ENCODE data around the gene SAFB.

The SAFB gene

DNA sequence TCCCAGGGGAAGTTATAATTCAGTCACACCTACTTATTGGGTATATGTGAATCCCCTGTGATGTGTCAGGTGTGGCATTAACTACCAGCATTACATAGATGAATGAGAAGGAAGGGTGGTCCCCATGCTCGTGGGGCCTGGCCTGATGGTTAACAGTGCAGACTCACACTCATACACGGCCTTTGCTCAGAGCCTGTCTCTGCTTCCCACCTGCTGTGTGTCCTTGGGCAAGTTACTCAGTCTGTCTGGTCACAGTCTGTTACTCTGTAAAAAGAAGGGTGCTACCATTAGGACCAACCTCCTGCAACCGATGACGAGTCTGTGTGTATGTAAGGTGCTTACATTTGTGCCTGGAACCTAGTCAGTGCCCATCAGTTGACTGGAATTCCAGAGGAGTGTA, 23.8 kb downstream of the SAFB start:
- no peak overlapping the region for H3K27ac ChIP-seq (ENCODE audit: low read length)
- no peak overlapping the region for H3K4me3 ChIP-seq (ENCODE audit: low read length)
- no peaks in the 10 kb centered on the region for H3K27me3 ChIP-seq (ENCODE audit: low read depth, low read length)
- H3K36me3 ChIP-seq (replicated peaks; ENCODE audit: low read depth, low read length), result peaks cover 88% of the 10 kb centered on the region
- H3K4me1 ChIP-seq (ENCODE audit: low read length), result no peaks in the 10 kb centered on the region
- peaks cover 86% of the 10 kb centered on the region for H3K79me2 ChIP-seq (ENCODE audit: low read length)
- no peaks in the 10 kb centered on the region for H3K9me3 ChIP-seq (ENCODE audit: insufficient read depth, low read length)
- no peak overlapping the region for H3K9ac ChIP-seq (ENCODE audit: low read length)
- H4K20me1 ChIP-seq (ENCODE audit: insufficient read depth, low read length), result peaks cover 60% of the 10 kb centered on the region
- TF ChIP-seq, protein P1, sequence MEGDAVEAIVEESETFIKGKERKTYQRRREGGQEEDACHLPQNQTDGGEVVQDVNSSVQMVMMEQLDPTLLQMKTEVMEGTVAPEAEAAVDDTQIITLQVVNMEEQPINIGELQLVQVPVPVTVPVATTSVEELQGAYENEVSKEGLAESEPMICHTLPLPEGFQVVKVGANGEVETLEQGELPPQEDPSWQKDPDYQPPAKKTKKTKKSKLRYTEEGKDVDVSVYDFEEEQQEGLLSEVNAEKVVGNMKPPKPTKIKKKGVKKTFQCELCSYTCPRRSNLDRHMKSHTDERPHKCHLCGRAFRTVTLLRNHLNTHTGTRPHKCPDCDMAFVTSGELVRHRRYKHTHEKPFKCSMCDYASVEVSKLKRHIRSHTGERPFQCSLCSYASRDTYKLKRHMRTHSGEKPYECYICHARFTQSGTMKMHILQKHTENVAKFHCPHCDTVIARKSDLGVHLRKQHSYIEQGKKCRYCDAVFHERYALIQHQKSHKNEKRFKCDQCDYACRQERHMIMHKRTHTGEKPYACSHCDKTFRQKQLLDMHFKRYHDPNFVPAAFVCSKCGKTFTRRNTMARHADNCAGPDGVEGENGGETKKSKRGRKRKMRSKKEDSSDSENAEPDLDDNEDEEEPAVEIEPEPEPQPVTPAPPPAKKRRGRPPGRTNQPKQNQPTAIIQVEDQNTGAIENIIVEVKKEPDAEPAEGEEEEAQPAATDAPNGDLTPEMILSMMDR (IDR thresholded peaks at IDR 0.05; ENCODE audit: low read depth, low read length), result no peak
- no peak for TF ChIP-seq EZH2phosphoT487 (IDR thresholded peaks at IDR 0.05; ENCODE audit: low read depth)
- H2AFZ ChIP-seq (ENCODE audit: low read depth, low read length), result no peak overlapping the region
- no peak overlapping the region for H3K4me2 ChIP-seq (ENCODE audit: low read length)

DNA sequence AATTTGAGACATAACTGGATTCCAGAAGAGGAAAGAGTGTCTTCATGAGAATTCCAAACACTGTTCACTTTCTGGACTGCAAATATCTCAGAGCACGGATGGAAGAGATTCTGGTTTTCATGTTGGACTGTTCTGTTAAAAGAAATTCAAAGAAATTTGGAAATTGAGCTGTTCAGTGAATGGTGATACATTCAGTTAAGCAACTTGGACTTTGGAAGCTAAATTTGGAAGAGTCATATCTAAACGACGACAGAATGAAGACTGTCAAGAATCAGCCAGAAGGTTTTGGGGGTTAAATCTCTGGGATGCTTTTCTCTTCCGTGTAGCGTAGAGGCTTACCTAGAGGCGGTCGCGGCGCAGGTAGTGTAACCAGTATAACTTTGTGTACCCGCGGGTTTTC, 25.6 kb downstream of the SAFB start:
- H3K36me3 ChIP-seq (replicated peaks; ENCODE audit: low read depth, low read length), result peaks cover 89% of the 10 kb centered on the region
- peaks cover 44% of the 10 kb centered on the region for H4K20me1 ChIP-seq (ENCODE audit: insufficient read depth, low read length)
- no peak overlapping the region for H3K27ac ChIP-seq (ENCODE audit: low read length)
- no peak overlapping the region for H3K4me2 ChIP-seq (ENCODE audit: low read length)
- H3K79me2 ChIP-seq (ENCODE audit: low read length), result peaks cover 79% of the 10 kb centered on the region
- H3K27me3 ChIP-seq (ENCODE audit: low read depth, low read length), result no peaks in the 10 kb centered on the region
- no peak overlapping the region for H2AFZ ChIP-seq (ENCODE audit: low read depth, low read length)
- no peaks in the 10 kb centered on the region for H3K9me3 ChIP-seq (ENCODE audit: insufficient read depth, low read length)
- H3K9ac ChIP-seq (ENCODE audit: low read length), result no peak overlapping the region
- TF ChIP-seq EZH2phosphoT487 (IDR thresholded peaks at IDR 0.05; ENCODE audit: low read depth), result no peak
- TF ChIP-seq, protein P1 (IDR thresholded peaks at IDR 0.05; ENCODE audit: low read depth, low read length), result no peak
- no peak overlapping the region for H3K4me3 ChIP-seq (ENCODE audit: low read length)
- H3K4me1 ChIP-seq (ENCODE audit: low read length), result no peaks in the 10 kb centered on the region

DNA sequence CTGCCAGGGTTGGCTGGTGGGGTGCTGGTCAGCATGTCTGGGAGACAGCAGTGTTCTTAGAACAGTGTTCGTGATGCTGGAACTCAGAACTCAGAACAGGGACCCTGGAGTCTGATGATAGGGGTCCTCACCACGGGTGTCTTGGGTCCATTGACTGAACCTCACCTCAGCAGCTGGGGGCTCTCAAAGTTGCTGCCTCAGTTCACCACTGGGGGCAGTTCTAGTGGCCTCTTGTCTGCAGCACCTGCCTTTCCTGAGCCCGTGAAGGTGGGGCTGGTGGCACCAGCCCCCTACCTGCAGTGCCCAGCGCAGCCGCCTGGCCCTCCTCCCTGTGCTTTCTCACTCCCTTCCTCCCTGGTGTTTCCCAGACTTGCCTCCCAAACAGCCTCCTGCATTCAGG, 28.5 kb downstream of the SAFB start:
- H4K20me1 ChIP-seq (ENCODE audit: insufficient read depth, low read length), result peaks cover 18% of the 10 kb centered on the region
- no peak overlapping the region for H3K4me3 ChIP-seq (ENCODE audit: low read length)
- H3K27me3 ChIP-seq (ENCODE audit: low read depth, low read length), result no peaks in the 10 kb centered on the region
- H3K36me3 ChIP-seq (replicated peaks; ENCODE audit: low read depth, low read length), result peaks cover 82% of the 10 kb centered on the region
- no peaks in the 10 kb centered on the region for H3K9me3 ChIP-seq (ENCODE audit: insufficient read depth, low read length)
- no peaks in the 10 kb centered on the region for H3K4me1 ChIP-seq (ENCODE audit: low read length)
- no peak overlapping the region for H2AFZ ChIP-seq (ENCODE audit: low read depth, low read length)
- no peak overlapping the region for H3K9ac ChIP-seq (ENCODE audit: low read length)
- TF ChIP-seq, protein P1 (IDR thresholded peaks at IDR 0.05; ENCODE audit: low read depth, low read length), result no peak
- no peak for TF ChIP-seq EZH2phosphoT487 (IDR thresholded peaks at IDR 0.05; ENCODE audit: low read depth)
- no peak overlapping the region for H3K27ac ChIP-seq (ENCODE audit: low read length)
- peaks cover 62% of the 10 kb centered on the region for H3K79me2 ChIP-seq (ENCODE audit: low read length)
- no peak overlapping the region for H3K4me2 ChIP-seq (ENCODE audit: low read length)

DNA sequence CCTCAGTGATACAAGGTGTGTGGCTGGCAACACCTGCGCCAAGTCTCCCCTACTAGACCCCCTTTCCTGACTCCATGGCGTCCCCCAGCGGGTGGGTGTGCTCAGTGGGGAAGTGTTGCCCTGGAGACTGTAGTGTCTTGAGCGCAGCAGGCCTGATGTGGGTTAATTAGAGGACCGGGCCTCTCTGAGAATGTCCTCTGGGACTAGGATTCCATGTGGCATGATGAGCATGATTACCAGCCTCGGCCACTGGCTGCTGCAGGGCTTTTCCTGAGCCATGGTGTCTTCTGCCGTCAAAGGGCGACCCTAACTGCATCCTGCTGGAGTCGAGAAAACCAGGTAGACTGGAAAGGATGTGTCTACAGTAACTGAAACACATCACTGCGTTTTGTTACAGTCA, 29.4 kb downstream of the SAFB start:
- H3K4me3 ChIP-seq (ENCODE audit: low read length), result no peak overlapping the region
- H3K36me3 ChIP-seq (replicated peaks; ENCODE audit: low read depth, low read length), result peaks cover 77% of the 10 kb centered on the region
- no peak overlapping the region for H3K4me2 ChIP-seq (ENCODE audit: low read length)
- H3K4me1 ChIP-seq (ENCODE audit: low read length), result no peaks in the 10 kb centered on the region
- H3K9me3 ChIP-seq (ENCODE audit: insufficient read depth, low read length), result no peaks in the 10 kb centered on the region
- no peaks in the 10 kb centered on the region for H3K27me3 ChIP-seq (ENCODE audit: low read depth, low read length)
- TF ChIP-seq EZH2phosphoT487 (IDR thresholded peaks at IDR 0.05; ENCODE audit: low read depth), result no peak
- TF ChIP-seq, protein P1 (IDR thresholded peaks at IDR 0.05; ENCODE audit: low read depth, low read length), result no peak
- H3K9ac ChIP-seq (ENCODE audit: low read length), result no peak overlapping the region
- H3K79me2 ChIP-seq (ENCODE audit: low read length), result peaks cover 56% of the 10 kb centered on the region
- H2AFZ ChIP-seq (ENCODE audit: low read depth, low read length), result no peak overlapping the region
- H4K20me1 ChIP-seq (ENCODE audit: insufficient read depth, low read length), result peaks cover 9% of the 10 kb centered on the region
- no peak overlapping the region for H3K27ac ChIP-seq (ENCODE audit: low read length)
